PC-3 (cell line): ENCODE measurements around the gene PRICKLE1. TPM values are rescaled to one million over a fixed set of nuclear protein-coding genes. Genes with fewer than 3 reads are reported as not detected.

Source experiments
- ATAC-seq: fragments of 200-7000 bp; cut with Tn5 transposase; 2 replicates; pipeline ENCODE4 v1.9.1; 2020; ENCODE audit warnings: mild to moderate bottlenecking, moderate library complexity
- BruUV-seq: library from RNA; stranded (reverse); fragments of 400-500 nt; replicated peaks from 2 replicates; lab custom pipeline; 2021; lab: Mats Ljungman, UMichigan
- CTCF ChIA-PET: fragments of 300-600 bp; sonication (Branson Sonifier 250); formaldehyde crosslinking; loops from one replicate; lab custom pipeline; 2022; ENCODE audit warnings: antibody characterized with exemption; lab: Charles Lee
- POLR2A ChIA-PET: fragments of 300-600 bp; sonication (Branson Sonifier 250); formaldehyde crosslinking; loops from one replicate; lab custom pipeline; 2022; ENCODE audit warnings: antibody characterized with exemption; ENCODE audit not compliant: unreplicated experiment; lab: Charles Lee
- DNase-seq: peaks from one replicate; pipeline ENCODE4 v3.0.0-alpha.2; 2015
- H2AFZ ChIP-seq: fragments of 300-600 bp; sonication (generic); 2 replicates; pipeline ENCODE4 v1.6.0; 2016; ENCODE audit warnings: antibody characterized with exemption, low read length
- H3F3A ChIP-seq: fragments of 300-600 bp; sonication (generic); one replicate; pipeline ENCODE4 v1.6.0; 2017; ENCODE audit warnings: antibody characterized with exemption, low read length, control low read depth, mild to moderate bottlenecking; ENCODE audit not compliant: unreplicated experiment
- H3K27ac ChIP-seq: fragments of 300-600 bp; sonication (generic); 2 replicates; pipeline ENCODE4 v1.5.1; 2016; ENCODE audit warnings: mild to moderate bottlenecking, low read length
- H3K27me3 ChIP-seq: fragments of 300-600 bp; sonication (generic); 2 replicates; pipeline ENCODE4 v1.6.1; 2016; ENCODE audit warnings: low read length, mixed read lengths
- H3K36me3 ChIP-seq: fragments of 300-600 bp; sonication (generic); 2 replicates; pipeline ENCODE4 v1.6.1; 2016; ENCODE audit warnings: low read depth, mixed run types, low read length, mixed read lengths
- H3K4me1 ChIP-seq: fragments of 300-600 bp; sonication (generic); 2 replicates; pipeline ENCODE4 v1.5.1; 2016; ENCODE audit warnings: low read length; ENCODE audit not compliant: insufficient read depth
- H3K4me2 ChIP-seq: fragments of 300-600 bp; sonication (generic); 2 replicates; pipeline ENCODE4 v1.6.0; 2016; ENCODE audit warnings: low read length
- H3K4me3 ChIP-seq: fragments of 300-600 bp; sonication (generic); 2 replicates; pipeline ENCODE4 v1.5.1; 2016; ENCODE audit warnings: mild to moderate bottlenecking, low read length, mixed read lengths
- H3K79me2 ChIP-seq: fragments of 300-600 bp; sonication (generic); 2 replicates; pipeline ENCODE4 v1.6.1; 2017; ENCODE audit warnings: low read length, mixed read lengths
- H3K9ac ChIP-seq: fragments of 300-600 bp; sonication (generic); 2 replicates; pipeline ENCODE4 v1.6.0; 2016; ENCODE audit warnings: mild to moderate bottlenecking, low read length
- H3K9me2 ChIP-seq: fragments of 300-600 bp; sonication (generic); replicated peaks from 2 replicates; pipeline ENCODE4 v1.6.1; 2016; ENCODE audit warnings: mixed run types, low read length, mixed read lengths
- H3K9me3 ChIP-seq: fragments of 300-600 bp; sonication (generic); 2 replicates; pipeline ENCODE4 v1.6.1; 2016; ENCODE audit warnings: low read length, mixed read lengths
- H4K20me1 ChIP-seq: fragments of 300-600 bp; sonication (generic); 2 replicates; pipeline ENCODE4 v1.6.1; 2016; ENCODE audit warnings: low read length, mixed read lengths
- EZH2 ChIP-seq: fragments of 300-600 bp; sonication (generic); IDR thresholded peaks from one replicate; pipeline ENCODE4 v1.6.1; 2017; ENCODE audit warnings: antibody characterized with exemption, mild to moderate bottlenecking, low read length; ENCODE audit not compliant: unreplicated experiment
- EZH2phosphoT487 ChIP-seq: fragments of 300-600 bp; sonication (generic); IDR thresholded peaks from 2 replicates; pipeline ENCODE4 v1.6.1; 2018; ENCODE audit warnings: mild to moderate bottlenecking, antibody characterized with exemption, low read length, borderline replicate concordance
- intact Hi-C: fragments of 100-400 bp; cut with micrococcal nuclease; formaldehyde crosslinking; loops from 2 replicates; pipeline ENCODE4 v1.9.0; 2023
- total RNA-seq: library from RNA; depleted of rRNA; stranded (reverse); fragments of >200 nt; gene quantifications from 2 replicates; pipeline ENCODE4 v1.2.3, GENCODE V29; 2014
- TF ChIP-seq, protein P1 (sequence below): fragments of 300-600 bp; sonication (generic); conservative IDR thresholded peaks from 2 replicates; pipeline ENCODE4 v1.5.1; 2017; ENCODE audit warnings: antibody characterized with exemption, low read depth, mild to moderate bottlenecking, low read length

Gene PRICKLE1
- total RNA-seq, 1 experiment from 2014 or later, result 17.2 TPM

DNA sequence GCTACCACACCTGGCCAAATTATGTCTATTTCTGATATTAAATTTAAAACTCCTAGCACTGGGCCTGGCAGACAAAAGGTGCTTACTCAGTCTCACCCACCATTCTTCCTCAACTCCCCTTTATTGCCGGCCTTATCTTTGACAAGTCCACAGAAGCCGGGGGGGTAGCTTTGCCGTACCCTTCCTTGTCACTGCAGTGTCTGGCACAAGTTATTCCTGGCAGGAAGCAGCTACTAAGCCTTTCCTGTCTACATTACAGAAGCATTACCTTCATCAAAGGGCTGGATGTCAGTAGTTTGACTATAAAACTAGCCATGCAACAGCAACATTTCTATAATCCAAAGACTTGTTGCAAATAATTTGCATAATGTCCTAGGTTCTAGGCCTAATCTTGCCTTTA lies 127.1 kb downstream of the PRICKLE1 start:
- Histone ChIP-seq H2AFZ (no peak overlapping the region), H3K4me3 (no peak overlapping the region), H3K4me2 (no peak overlapping the region), H3K27me3 (no peaks in the 10 kb centered on the region), H3K9me2 (no peaks in the 10 kb centered on the region), H3F3A (no peaks in the 10 kb centered on the region), H3K9ac (no peak overlapping the region), H3K4me1 (no peaks in the 10 kb centered on the region), H3K79me2 (no peaks in the 10 kb centered on the region), H3K27ac (no peak overlapping the region), H3K36me3 (peaks cover 42% of the 10 kb centered on the region), H3K9me3 (no peaks in the 10 kb centered on the region), H4K20me1 (no peaks in the 10 kb centered on the region; the same call in 1 of the 2 replicates)
- intact Hi-C loops, result no loop called here
- POLR2A ChIA-PET, result no interaction called here
- DNase-seq, result no peak
- ATAC-seq, result no peak
- no peak for TF ChIP-seq EZH2
- TF ChIP-seq, protein P1, sequence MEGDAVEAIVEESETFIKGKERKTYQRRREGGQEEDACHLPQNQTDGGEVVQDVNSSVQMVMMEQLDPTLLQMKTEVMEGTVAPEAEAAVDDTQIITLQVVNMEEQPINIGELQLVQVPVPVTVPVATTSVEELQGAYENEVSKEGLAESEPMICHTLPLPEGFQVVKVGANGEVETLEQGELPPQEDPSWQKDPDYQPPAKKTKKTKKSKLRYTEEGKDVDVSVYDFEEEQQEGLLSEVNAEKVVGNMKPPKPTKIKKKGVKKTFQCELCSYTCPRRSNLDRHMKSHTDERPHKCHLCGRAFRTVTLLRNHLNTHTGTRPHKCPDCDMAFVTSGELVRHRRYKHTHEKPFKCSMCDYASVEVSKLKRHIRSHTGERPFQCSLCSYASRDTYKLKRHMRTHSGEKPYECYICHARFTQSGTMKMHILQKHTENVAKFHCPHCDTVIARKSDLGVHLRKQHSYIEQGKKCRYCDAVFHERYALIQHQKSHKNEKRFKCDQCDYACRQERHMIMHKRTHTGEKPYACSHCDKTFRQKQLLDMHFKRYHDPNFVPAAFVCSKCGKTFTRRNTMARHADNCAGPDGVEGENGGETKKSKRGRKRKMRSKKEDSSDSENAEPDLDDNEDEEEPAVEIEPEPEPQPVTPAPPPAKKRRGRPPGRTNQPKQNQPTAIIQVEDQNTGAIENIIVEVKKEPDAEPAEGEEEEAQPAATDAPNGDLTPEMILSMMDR, result no peak
- TF ChIP-seq EZH2phosphoT487, result no peak
- no TSS peak for BruUV-seq
- CTCF ChIA-PET, result no interaction called here

DNA sequence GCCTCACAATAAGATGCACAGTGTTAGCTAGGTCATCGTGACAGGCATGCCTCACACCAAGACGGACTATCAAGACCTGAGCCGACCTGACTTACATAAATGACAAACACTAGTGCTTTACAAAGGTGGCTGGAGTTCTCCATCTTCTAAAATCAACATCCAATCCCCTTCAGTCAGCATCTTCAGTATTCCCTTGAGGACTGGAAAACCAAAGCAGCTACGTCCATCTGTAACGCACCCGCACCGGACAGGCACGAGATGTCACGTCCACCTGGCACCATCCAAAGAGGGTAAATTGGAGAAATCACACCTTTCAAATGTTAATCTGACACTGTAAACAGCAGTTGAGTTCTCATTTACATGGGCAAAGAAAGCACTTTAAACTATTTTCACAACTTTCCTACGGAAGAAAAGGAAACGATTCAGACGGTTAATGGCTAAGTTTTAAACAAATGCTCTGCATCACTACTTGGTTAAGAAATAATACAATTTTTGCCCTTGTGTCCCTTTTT lies 130.2 kb downstream of the PRICKLE1 start:
- ChIA-PET CTCF (no interaction called here), POLR2A (interaction anchor here (0.6 kb wide), 1 partner anchor 49 kb away, joined by 6 read pairs; no protein-coding TSS in a partner anchor)
- TF ChIP-seq, protein P1, result no peak
- TF ChIP-seq EZH2, result no peak
- TF ChIP-seq EZH2phosphoT487, result no peak
- H2AFZ ChIP-seq, result no peak overlapping the region
- H3K9me3 ChIP-seq, result no peaks in the 10 kb centered on the region
- H3F3A ChIP-seq, result no peaks in the 10 kb centered on the region
- no peak for DNase-seq
- H3K79me2 ChIP-seq, result no peaks in the 10 kb centered on the region
- H3K36me3 ChIP-seq, result peaks cover 24% of the 10 kb centered on the region
- ATAC-seq, result no peak
- no peak overlapping the region for H3K27ac ChIP-seq
- H3K9ac ChIP-seq, result no peak overlapping the region
- BruUV-seq, result TSS peak; percentile 9
- H3K4me3 ChIP-seq, result no peak overlapping the region
- H4K20me1 ChIP-seq, result no peaks in the 10 kb centered on the region; the same call in 1 of the 2 replicates
- H3K9me2 ChIP-seq, result no peaks in the 10 kb centered on the region
- no peaks in the 10 kb centered on the region for H3K27me3 ChIP-seq
- H3K4me2 ChIP-seq, result no peak overlapping the region
- H3K4me1 ChIP-seq, result no peaks in the 10 kb centered on the region
- intact Hi-C loops, result no loop called here

- ChIA-PET CTCF (no interaction called here), POLR2A (no interaction called here)
- H3K79me2 ChIP-seq, result no peaks in the 10 kb centered on the region
- no peaks in the 10 kb centered on the region for H3K9me3 ChIP-seq
- no peaks in the 10 kb centered on the region for H3K9me2 ChIP-seq
- no peaks in the 10 kb centered on the region; the same call in 1 of the 2 replicates for H4K20me1 ChIP-seq
- H3K4me3 ChIP-seq, result no peak overlapping the region
- peaks cover 17% of the 10 kb centered on the region; the same call in 1 of the 2 replicates for H3K36me3 ChIP-seq
- H3F3A ChIP-seq, result no peaks in the 10 kb centered on the region
- no TSS peak for BruUV-seq
- H3K4me1 ChIP-seq, result no peaks in the 10 kb centered on the region
- ATAC-seq (no peak), DNase-seq (no peak)
- H3K27ac ChIP-seq, result no peak overlapping the region
- no peak overlapping the region for H3K4me2 ChIP-seq
- intact Hi-C loops, result no loop called here
- no peak overlapping the region for H3K9ac ChIP-seq
- H3K27me3 ChIP-seq, result no peaks in the 10 kb centered on the region
- H2AFZ ChIP-seq, result no peak overlapping the region
- TF ChIP-seq EZH2, result no peak
- no peak for TF ChIP-seq EZH2phosphoT487
- TF ChIP-seq, protein P1, result no peak
These were observed 131.0 kb downstream of the PRICKLE1 start for GRCh38 chr12:42458575-42458974.
